HCT116 (cell line): ENCODE results near the gene ATP13A2.

Source experiments
- EZH2 ChIP-seq: fragments of 200-600 bp; sonication (generic); IDR thresholded peaks from 2 replicates; pipeline ENCODE4 v1.6.1; 2017; ENCODE audit warnings: antibody characterized with exemption, mixed run types
- JUND ChIP-seq: IDR thresholded peaks from 2 replicates; pipeline ENCODE4 v1.6.1; 2012
- POLR2A ChIP-seq: IDR thresholded peaks from 2 replicates; pipeline ENCODE4 v1.7.0; 2011; ENCODE audit warnings: borderline replicate concordance; ENCODE audit not compliant: insufficient read depth, insufficient read length; ENCODE audit errors: extremely low read depth
- RAD21 ChIP-seq: IDR thresholded peaks from 2 replicates; pipeline ENCODE4 v1.6.1; 2012; ENCODE audit warnings: low read depth, mild to moderate bottlenecking
- SIN3A ChIP-seq: IDR thresholded peaks from 2 replicates; pipeline ENCODE4 v1.6.1; 2012; ENCODE audit warnings: low read depth
- TF ChIP-seq, protein P1 (sequence below), 3 experiments: fragments of 200-600 bp in 1 of 3; sonication (generic) in 1 of 3; IDR thresholded peaks in 2 of 3; conservative IDR thresholded peaks in 1 of 3; 2 replicates each; pipeline ENCODE4 v1.5.1; 2012 to 2017; ENCODE audit warnings: low read depth in 2 of 3, low read length in 2 of 3, antibody characterized with exemption in 1 of 3, borderline replicate concordance in 1 of 3, control low read depth in 1 of 3, mild to moderate bottlenecking in 1 of 3, mixed read lengths in 1 of 3, mixed run types in 1 of 3, moderate library complexity in 1 of 3; ENCODE audit not compliant: insufficient read depth in 1 of 3
- TF ChIP-seq, protein P2 (sequence below): IDR thresholded peaks from 2 replicates; pipeline ENCODE4 v1.6.1; 2012

DNA sequence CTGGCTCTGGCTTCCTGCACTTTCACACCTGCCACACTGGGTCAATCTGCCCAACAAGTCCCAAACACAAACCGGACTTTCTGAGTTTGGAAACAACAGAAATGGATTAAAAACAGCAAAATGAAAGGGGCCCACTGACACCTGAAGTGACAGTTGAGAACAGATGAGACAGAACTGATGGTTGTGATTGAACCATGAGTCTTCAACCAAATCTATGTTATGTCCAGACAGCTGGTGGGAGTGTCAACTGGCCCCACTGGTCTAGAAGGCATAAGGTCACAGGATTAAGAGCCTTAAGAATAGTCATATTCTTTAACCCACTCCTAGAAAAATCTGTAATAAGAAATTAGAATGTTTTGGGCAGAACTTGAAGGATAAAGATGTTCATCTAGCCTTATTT, 13.0 kb upstream of the ATP13A2 start:
- TF ChIP-seq SIN3A, result no peak
- no peak for TF ChIP-seq POLR2A
- TF ChIP-seq, protein P1, sequence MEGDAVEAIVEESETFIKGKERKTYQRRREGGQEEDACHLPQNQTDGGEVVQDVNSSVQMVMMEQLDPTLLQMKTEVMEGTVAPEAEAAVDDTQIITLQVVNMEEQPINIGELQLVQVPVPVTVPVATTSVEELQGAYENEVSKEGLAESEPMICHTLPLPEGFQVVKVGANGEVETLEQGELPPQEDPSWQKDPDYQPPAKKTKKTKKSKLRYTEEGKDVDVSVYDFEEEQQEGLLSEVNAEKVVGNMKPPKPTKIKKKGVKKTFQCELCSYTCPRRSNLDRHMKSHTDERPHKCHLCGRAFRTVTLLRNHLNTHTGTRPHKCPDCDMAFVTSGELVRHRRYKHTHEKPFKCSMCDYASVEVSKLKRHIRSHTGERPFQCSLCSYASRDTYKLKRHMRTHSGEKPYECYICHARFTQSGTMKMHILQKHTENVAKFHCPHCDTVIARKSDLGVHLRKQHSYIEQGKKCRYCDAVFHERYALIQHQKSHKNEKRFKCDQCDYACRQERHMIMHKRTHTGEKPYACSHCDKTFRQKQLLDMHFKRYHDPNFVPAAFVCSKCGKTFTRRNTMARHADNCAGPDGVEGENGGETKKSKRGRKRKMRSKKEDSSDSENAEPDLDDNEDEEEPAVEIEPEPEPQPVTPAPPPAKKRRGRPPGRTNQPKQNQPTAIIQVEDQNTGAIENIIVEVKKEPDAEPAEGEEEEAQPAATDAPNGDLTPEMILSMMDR (IDR thresholded peaks at IDR 0.05 in 2 of 3, conservative IDR thresholded peaks at IDR 0.05 in 1 of 3; ENCODE audit: borderline replicate concordance in 1 of 3, insufficient read depth in 1 of 3, low read depth in 2 of 3, low read length in 2 of 3), result no peak
- TF ChIP-seq EZH2, result no peak
- no peak for TF ChIP-seq RAD21
- TF ChIP-seq JUND, result no peak
- TF ChIP-seq, protein P2, sequence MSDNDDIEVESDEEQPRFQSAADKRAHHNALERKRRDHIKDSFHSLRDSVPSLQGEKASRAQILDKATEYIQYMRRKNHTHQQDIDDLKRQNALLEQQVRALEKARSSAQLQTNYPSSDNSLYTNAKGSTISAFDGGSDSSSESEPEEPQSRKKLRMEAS, result no peak
